Aorta (tissue), 5 donors: ENCODE results near the gene CRABP2. TPM values are rescaled to one million over a fixed set of nuclear protein-coding genes. Genes with fewer than 3 reads are reported as not detected.

Experiments
- ATAC-seq: fragments of 200-7000 bp; cut with Tn5 transposase; one replicate; pipeline ENCODE4 v1.9.1; 2022; ENCODE audit warnings: moderate library complexity; ENCODE audit not compliant: low FRiP score
- DNase-seq, 2 donors: peaks; one replicate each; pipeline ENCODE4 v3.0.0-alpha.2; 2020
- H3K27ac ChIP-seq, 2 donors: one replicate each; pipeline ENCODE4 v1.5.1; 2013; ENCODE audit warnings: low read length in 2 of 2, mild to moderate bottlenecking in 2 of 2, moderate library complexity in 2 of 2, control low read depth in 1 of 2, inconsistent platforms in 1 of 2, low read depth in 1 of 2
- H3K27me3 ChIP-seq, 2 donors: one replicate each; pipeline ENCODE4 v1.6.1; 2013; ENCODE audit warnings: control low read depth in 1 of 2, low read length in 1 of 2, mild to moderate bottlenecking in 1 of 2, moderate library complexity in 1 of 2; ENCODE audit not compliant: insufficient read depth in 2 of 2, control insufficient read depth in 1 of 2
- H3K36me3 ChIP-seq, 2 donors: one replicate each; pipeline ENCODE4 v1.6.1; 2013; ENCODE audit warnings: control low read depth in 1 of 2, low read length in 1 of 2, mild to moderate bottlenecking in 1 of 2; ENCODE audit not compliant: insufficient read depth in 2 of 2, control insufficient read depth in 1 of 2
- H3K4me1 ChIP-seq, 2 donors: one replicate each; pipeline ENCODE4 v1.6.1; 2013; ENCODE audit warnings: low read length in 2 of 2, control low read depth in 1 of 2, mild to moderate bottlenecking in 1 of 2, moderate library complexity in 1 of 2; ENCODE audit not compliant: insufficient read depth in 2 of 2, control insufficient read depth in 1 of 2
- H3K4me3 ChIP-seq, 2 donors: one replicate each; pipeline ENCODE4 v1.5.1; 2013; ENCODE audit warnings: low read length in 2 of 2, control low read depth in 1 of 2, mild to moderate bottlenecking in 1 of 2
- H3K9me3 ChIP-seq: one replicate; pipeline ENCODE4 v1.6.1; 2013; ENCODE audit warnings: mild to moderate bottlenecking, low read length; ENCODE audit not compliant: control insufficient read depth
- WGBS, 2 donors: extraction: QIAGEN DNeasy Blood & Tissue Kit; methylation state at CpG; one replicate each; pipeline ENCODE4 v1.1.7; 2013; 5-methylcytosine and 5-hydroxymethylcytosine counted together
- intact Hi-C, 2 donors: fragments of 100-400 bp; cut with DNase I; formaldehyde crosslinking; loops; one replicate each; pipeline versions ENCODE4 v1.14.2 to v1.15.0; 2022
- polyA plus RNA-seq, 2 donors: library from polyadenylated mRNA; stranded (reverse); fragments of 200-250 nt; gene quantifications; one replicate each; pipeline ENCODE4 v1.2.3, GENCODE V29; 2013
- total RNA-seq, 2 donors: library from RNA; stranded (reverse); fragmentation: NEBNext Ultra II Directional; extraction: Animal tissue kit (Norgen Biotek cat#: 25700); gene quantifications; one replicate each; pipeline ENCODE4 v1.2.1, GENCODE V29; 2021
- donor health status: healthy with polysubstance abuse.
- donor health status: Bipolar disorder and iron deficiency.
- donor health status: DM: no; HTN: no; CAD: no.
- donor health status: DM: no; HTN: no; CAD: no.
- donor health status: DM: yes; HTN: yes; CAD: no.

CRABP2 gene
- total and polyA plus RNA-seq, 4 donors, result 3.8 to 34.4 (median 7.1) TPM

GRCh38 chr1:156654700-156655099 is 50.7 kb downstream of the CRABP2 start:
- no peaks in the 10 kb centered on the region for H3K36me3 ChIP-seq
- ATAC-seq (no peak), DNase-seq (no peak)
- H3K4me1 ChIP-seq, result no peaks in the 10 kb centered on the region
- H3K27ac ChIP-seq, result no peak overlapping the region
- H3K9me3 ChIP-seq, result no peaks in the 10 kb centered on the region
- H3K27me3 ChIP-seq, result no peaks in the 10 kb centered on the region
- 27 to 33% methylated on average over 1 of the region's 1 CpG for WGBS, 2 donors
- no peak overlapping the region for H3K4me3 ChIP-seq
- intact Hi-C loops, result loop anchor here (5.0 kb wide), 2 partner anchors 32 to 72 kb away; no protein-coding TSS in a partner anchor

DNA sequence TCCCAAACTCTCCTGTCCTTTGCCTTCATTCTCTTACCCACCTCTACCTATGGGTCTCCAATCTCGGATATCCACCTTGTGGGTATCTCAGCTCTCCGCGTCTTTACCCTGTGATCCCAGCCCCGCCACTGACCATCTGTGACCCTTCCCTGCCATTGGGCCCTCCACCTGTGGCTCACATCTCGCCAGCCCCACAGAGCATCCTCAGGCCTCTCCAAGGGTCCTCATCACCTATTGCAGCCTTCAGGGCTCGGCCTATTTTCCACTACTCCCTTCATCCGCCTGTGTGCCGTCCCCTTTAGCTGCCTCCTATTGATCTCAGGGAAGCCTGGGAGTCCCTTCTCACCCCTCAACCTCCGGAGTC is 52.4 kb downstream of the CRABP2 start:
- ATAC-seq, result no peak
- 79 to 81% methylated on average over 9 of the region's 9 CpGs for WGBS, 2 donors
- intact Hi-C loops, result no loop called here
- H3K4me3 ChIP-seq, result no peak overlapping the region
- no peak for DNase-seq
- no peaks in the 10 kb centered on the region for H3K36me3 ChIP-seq
- H3K9me3 ChIP-seq, result no peaks in the 10 kb centered on the region
- H3K27ac ChIP-seq, result no peak overlapping the region
- H3K27me3 ChIP-seq, result no peaks in the 10 kb centered on the region
- no peaks in the 10 kb centered on the region for H3K4me1 ChIP-seq

- intact Hi-C loops, result no loop called here
- no peaks in the 10 kb centered on the region for H3K27me3 ChIP-seq
- WGBS, 2 donors, result 42 to 47% methylated on average over 16 of the region's 16 CpGs
- no peak for DNase-seq
- no peaks in the 10 kb centered on the region for H3K36me3 ChIP-seq
- no peak overlapping the region for H3K4me3 ChIP-seq
- no peaks in the 10 kb centered on the region for H3K9me3 ChIP-seq
- ATAC-seq, result no peak
- no peak overlapping the region for H3K27ac ChIP-seq
- H3K4me1 ChIP-seq, result no peaks in the 10 kb centered on the region
Measured at GRCh38 chr1:156652131-156652991, 53.0 kb downstream of the CRABP2 start.

Other genes with a start within 250 kb of the CRABP2 start
- gene MEF2D, start 204.8 kb downstream of the CRABP2 start, total RNA-seq, result 10 to 100 TPM; 82.1 to 95.8 TPM
- 10 to 100 TPM in 1 of 2 donors, 1 to 10 TPM in 1; 8.1 to 27.4 TPM for gene MEF2D, start 204.8 kb downstream of the CRABP2 start, polyA plus RNA-seq
- 1 to 10 TPM in 1 of 2 donors, under 1 TPM in 1; 0.58 to 2.3 TPM for gene IQGAP3, start 133.0 kb downstream of the CRABP2 start, total RNA-seq
- gene IQGAP3, start 133.0 kb downstream of the CRABP2 start, polyA plus RNA-seq, result under 1 TPM; 0.10 to 0.38 TPM
- gene TTC24, start 125.9 kb downstream of the CRABP2 start, total RNA-seq, result under 1 TPM in 1 of 2 donors, not detected in 1; 0.36 TPM
- not detected for gene TTC24, start 125.9 kb downstream of the CRABP2 start, polyA plus RNA-seq
- gene NAXE, start 113.8 kb downstream of the CRABP2 start, total RNA-seq, result 10 to 100 TPM; 41.5 to 46.0 TPM
- 10 to 100 TPM; 67.7 to 69.4 TPM for gene NAXE, start 113.8 kb downstream of the CRABP2 start, polyA plus RNA-seq
- gene GPATCH4, start 104.1 kb downstream of the CRABP2 start, total RNA-seq, result 10 to 100 TPM; 15.6 to 24.0 TPM
- 10 to 100 TPM; 12.2 to 22.4 TPM for gene GPATCH4, start 104.1 kb downstream of the CRABP2 start, polyA plus RNA-seq
- under 1 TPM; 0.39 to 0.94 TPM for gene HAPLN2, start 86.2 kb downstream of the CRABP2 start, total RNA-seq
- under 1 TPM in 1 of 2 donors, not detected in 1; 0.13 TPM for gene HAPLN2, start 86.2 kb downstream of the CRABP2 start, polyA plus RNA-seq
- under 1 TPM in 1 of 2 donors, not detected in 1; 0.36 TPM for gene BCAN, start 63.5 kb downstream of the CRABP2 start, total RNA-seq
- gene BCAN, start 63.5 kb downstream of the CRABP2 start, polyA plus RNA-seq, result under 1 TPM in 1 of 2 donors, not detected in 1; 0.95 TPM
- gene NES, start 28.2 kb downstream of the CRABP2 start, total RNA-seq, result 10 to 100 TPM; 47.9 to 57.2 TPM
- gene NES, start 28.2 kb downstream of the CRABP2 start, polyA plus RNA-seq, result 1 to 10 TPM; 5.5 to 8.0 TPM
- 10 to 100 TPM; 20.7 to 33.6 TPM for gene METTL25B, start 22.9 kb upstream of the CRABP2 start, total RNA-seq
- gene METTL25B, start 22.9 kb upstream of the CRABP2 start, polyA plus RNA-seq, result 10 to 100 TPM; 24.2 to 46.2 TPM
- 10 to 100 TPM; 20.6 to 26.9 TPM for gene ISG20L2, start 23.2 kb upstream of the CRABP2 start, total RNA-seq
- 10 to 100 TPM; 11.7 to 20.2 TPM for gene ISG20L2, start 23.2 kb upstream of the CRABP2 start, polyA plus RNA-seq
- 10 to 100 TPM; 44.0 to 46.1 TPM for gene MRPL24, start 35.5 kb upstream of the CRABP2 start, total RNA-seq
- 10 to 100 TPM; 68.5 to 73.1 TPM for gene MRPL24, start 35.5 kb upstream of the CRABP2 start, polyA plus RNA-seq
- gene HDGF, start 46.1 kb upstream of the CRABP2 start, total RNA-seq, result 100 to 1,000 TPM; 106 to 135 TPM
- 100 to 1,000 TPM in 1 of 2 donors, 10 to 100 TPM in 1; 94.9 to 126 TPM for gene HDGF, start 46.1 kb upstream of the CRABP2 start, polyA plus RNA-seq
- 10 to 100 TPM; 41.0 to 50.2 TPM for gene PRCC, start 62.0 kb upstream of the CRABP2 start, total RNA-seq
- gene PRCC, start 62.0 kb upstream of the CRABP2 start, polyA plus RNA-seq, result 10 to 100 TPM; 17.2 to 43.5 TPM
- 1 to 10 TPM; 2.7 to 2.9 TPM for gene SH2D2A, start 111.3 kb upstream of the CRABP2 start, total RNA-seq
- gene SH2D2A, start 111.3 kb upstream of the CRABP2 start, polyA plus RNA-seq, result under 1 TPM in 1 of 2 donors, not detected in 1; 0.38 TPM
- under 1 TPM in 1 of 2 donors, not detected in 1; 0.51 TPM for gene INSRR, start 153.5 kb upstream of the CRABP2 start, total RNA-seq
- not detected for gene INSRR, start 153.5 kb upstream of the CRABP2 start, polyA plus RNA-seq
- 1 to 10 TPM; 1.2 to 3.5 TPM for gene NTRK1, start 155.3 kb upstream of the CRABP2 start, total RNA-seq
- gene NTRK1, start 155.3 kb upstream of the CRABP2 start, polyA plus RNA-seq, result under 1 TPM; 0.50 to 0.56 TPM
- 10 to 100 TPM; 17.4 to 32.9 TPM for gene PEAR1, start 188.1 kb upstream of the CRABP2 start, total RNA-seq
- 10 to 100 TPM in 1 of 2 donors, 1 to 10 TPM in 1; 5.6 to 46.6 TPM for gene PEAR1, start 188.1 kb upstream of the CRABP2 start, polyA plus RNA-seq
- gene LRRC71, start 215.0 kb upstream of the CRABP2 start, total RNA-seq, result 1 to 10 TPM in 1 of 2 donors, under 1 TPM in 1; 0.42 to 1.3 TPM
- gene LRRC71, start 215.0 kb upstream of the CRABP2 start, polyA plus RNA-seq, result 1 to 10 TPM in 1 of 2 donors, not detected in 1; 2.4 TPM